GM12878 (cell line): ENCODE data around the gene SLC39A2. TPM values are rescaled to one million over a fixed set of nuclear protein-coding genes. Genes with fewer than 3 reads are reported as not detected.
A peak's percentile ranks its signal among the peaks of the same experiment; 100 is the strongest.

Source experiments
- ATAC-seq: fragments of 200-7000 bp; cut with Tn5 transposase; 3 replicates; pipeline ENCODE4 v1.9.1; 2020; ENCODE audit warnings: mild to moderate bottlenecking, moderate library complexity
- BruUV-seq: library from RNA; stranded (reverse); fragments of 400-500 nt; replicated peaks from 2 replicates; lab custom pipeline; 2021; lab: Mats Ljungman, UMichigan
- CTCF ChIA-PET: fragments of 300-600 bp; sonication (Branson Sonifier 250); formaldehyde crosslinking; extraction: SDS; loops from one replicate; lab custom pipeline; 2021; ENCODE audit warnings: inconsistent platforms; lab: Yijun Ruan, JAX
- POLR2A ChIA-PET: fragments of 350-600 bp; formaldehyde crosslinking; extraction: SDS; loops from one replicate; lab custom pipeline; 2021; ENCODE audit warnings: inconsistent platforms; lab: Charles Lee
- RAD21 ChIA-PET: fragments of 300-600 bp; sonication (Branson Sonifier 250); formaldehyde crosslinking; loops from one replicate; lab custom pipeline; 2023; ENCODE audit warnings: antibody characterized with exemption; ENCODE audit not compliant: unreplicated experiment; lab: Charles Lee
- SMC1A ChIA-PET: fragments of 300-600 bp; sonication (Branson Sonifier 250); formaldehyde crosslinking; loops from one replicate; lab custom pipeline; 2023; ENCODE audit not compliant: unreplicated experiment, uncharacterized antibody; lab: Charles Lee
- DNase-seq: peaks from one replicate; pipeline ENCODE4 v3.0.0-alpha.2; 2011; ENCODE audit warnings: low read depth, low spot score
- FAIRE-seq: peaks from 3 replicates; lab custom pipeline; 2011; peaks lifted over from hg19 to GRCh38; lab: Jason Lieb, UNC
- H2AFZ ChIP-seq: 2 replicates; pipeline ENCODE4 v1.6.0; 2011; ENCODE audit warnings: low read depth, low read length, control low read depth; ENCODE audit not compliant: control insufficient read depth
- H3K27ac ChIP-seq: 2 replicates; pipeline ENCODE4 v1.5.1; 2011; ENCODE audit warnings: control low read depth; ENCODE audit not compliant: control insufficient read depth, insufficient read depth
- H3K27me3 ChIP-seq, 2 experiments: replicated peaks in 1 of 2; 2 replicates each; pipeline versions ENCODE4 v1.6.0 to v1.6.1; 2011; ENCODE audit warnings: low read length in 1 of 2; ENCODE audit not compliant: control insufficient read depth in 2 of 2, insufficient read depth in 2 of 2
- H3K36me3 ChIP-seq, 2 experiments: 2 replicates each; pipeline ENCODE4 v1.5.1; 2011; ENCODE audit warnings: low read length in 1 of 2; ENCODE audit not compliant: control insufficient read depth in 2 of 2, insufficient read depth in 2 of 2
- H3K4me1 ChIP-seq: 2 replicates; pipeline ENCODE4 v1.6.1; 2011; ENCODE audit warnings: mild to moderate bottlenecking, low read length, moderate library complexity, mixed read lengths; ENCODE audit not compliant: control insufficient read depth, insufficient read depth
- H3K4me2 ChIP-seq: 2 replicates; pipeline ENCODE4 v1.6.0; 2011; ENCODE audit warnings: control low read depth; ENCODE audit not compliant: control insufficient read depth, insufficient read depth
- H3K4me3 ChIP-seq: fragments of 200-600 bp; sonication (generic); 2 replicates; pipeline ENCODE4 v1.5.1; 2016
- H3K79me2 ChIP-seq: 2 replicates; pipeline ENCODE4 v1.6.0; 2011; ENCODE audit warnings: low read length; ENCODE audit not compliant: control insufficient read depth, insufficient read depth
- H3K9ac ChIP-seq: 2 replicates; pipeline ENCODE4 v1.8.0; 2011; ENCODE audit warnings: low read length, control low read depth, mixed read lengths; ENCODE audit not compliant: control insufficient read depth, insufficient read depth
- H3K9me3 ChIP-seq: replicated peaks from 3 replicates; pipeline ENCODE4 v1.5.1; 2011; ENCODE audit warnings: mild to moderate bottlenecking, low read length; ENCODE audit not compliant: control insufficient read depth, insufficient read depth
- H4K20me1 ChIP-seq: 2 replicates; pipeline ENCODE4 v1.6.0; 2011; ENCODE audit not compliant: control insufficient read depth, insufficient read depth
- ASH2L ChIP-seq: fragments of 300-600, 200-600 bp; sonication (generic); IDR thresholded peaks from 2 replicates; pipeline ENCODE4 v1.6.1; 2017; ENCODE audit warnings: low read depth, mild to moderate bottlenecking, borderline replicate concordance
- BMI1 ChIP-seq: fragments of 450-650 bp; IDR thresholded peaks from 2 replicates; pipeline ENCODE4 v1.6.1; 2016; ENCODE audit warnings: mild to moderate bottlenecking, moderate library complexity, borderline replicate concordance
- EZH2 ChIP-seq: IDR thresholded peaks from 2 replicates; pipeline ENCODE4 v1.6.1; 2012; ENCODE audit warnings: low read depth, mild to moderate bottlenecking, control low read depth, inconsistent platforms, low read length, borderline replicate concordance; ENCODE audit not compliant: control insufficient read depth
- HDAC2 ChIP-seq: fragments of 200-600 bp; sonication (generic); IDR thresholded peaks from 2 replicates; pipeline ENCODE4 v1.6.1; 2017
- JUND ChIP-seq: IDR thresholded peaks from 2 replicates; pipeline ENCODE4 v1.6.1; 2012; ENCODE audit warnings: low read depth, mild to moderate bottlenecking, low read length, improper control_type of control experiment, moderate library complexity
- LARP7 ChIP-seq: fragments of 450-650 bp; IDR thresholded peaks from 2 replicates; pipeline ENCODE4 v1.6.1; 2017; ENCODE audit warnings: mild to moderate bottlenecking
- MTA2 ChIP-seq: fragments of 450-650 bp; IDR thresholded peaks from 2 replicates; pipeline ENCODE4 v1.6.1; 2016; ENCODE audit warnings: low read depth, mild to moderate bottlenecking, moderate library complexity
- NR2C2 ChIP-seq: IDR thresholded peaks from 2 replicates; pipeline ENCODE4 v1.6.1; 2011; ENCODE audit warnings: borderline replicate concordance, low read depth; ENCODE audit not compliant: control insufficient read depth, insufficient read length
- POU2F2 ChIP-seq: IDR thresholded peaks from 3 replicates; pipeline ENCODE4 v1.6.1; 2011; ENCODE audit warnings: low read depth, mild to moderate bottlenecking, low read length, borderline replicate concordance
- SIN3A ChIP-seq: IDR thresholded peaks from 2 replicates; pipeline ENCODE4 v1.6.1; 2012; ENCODE audit warnings: low read depth, low read length, improper control_type of control experiment
- SMAD1 ChIP-seq: fragments of 450-650 bp; IDR thresholded peaks from 2 replicates; pipeline ENCODE4 v1.6.1; 2018; ENCODE audit warnings: mild to moderate bottlenecking, low read depth; ENCODE audit not compliant: partially characterized antibody
- SREBF2 ChIP-seq: IDR thresholded peaks from 2 replicates; pipeline ENCODE4 v1.6.1; 2012; ENCODE audit warnings: mild to moderate bottlenecking, low read length
- ZBTB40 ChIP-seq: fragments of 450-650 bp; IDR thresholded peaks from 2 replicates; pipeline ENCODE4 v1.6.1; 2016; ENCODE audit warnings: mild to moderate bottlenecking, moderate library complexity, borderline replicate concordance
- WGBS: methylation state at CpG from one replicate; pipeline ENCODE4 v1.1.6; 2016; ENCODE audit warnings: low lambda C conversion rate; ENCODE audit not compliant: insufficient replicate concordance, insufficient coverage; ENCODE audit errors: missing lambda C conversion rate; 5-methylcytosine and 5-hydroxymethylcytosine counted together
- in situ Hi-C: fragments of 300-500 bp; cut with MboI; formaldehyde crosslinking; loops from 9 replicates; pipeline ENCODE4 v1.14.3; 2018; ENCODE audit warnings: mixed read lengths
- intact Hi-C: fragments of 100-400 bp; cut with micrococcal nuclease; formaldehyde crosslinking; loops from one replicate; pipeline ENCODE4 v1.14.2; 2022; ENCODE audit not compliant: unreplicated experiment
- polyA plus RNA-seq, 11 experiments: library from polyadenylated mRNA; depleted of rRNA in 4 of 11; unstranded in 6 of 11; stranded (reverse) in 5 of 11; fragments of >200 nt; fragmentation: Nextera tagmentation in 4 of 11; fragmentation: Illumina TruSeq in 1 of 11; extraction: Ambion mirVana in 4 of 11; extraction: Trizol in 1 of 11; gene quantifications; 1 replicate in 1 of 11; 2 replicates in 10 of 11; pipeline versions ENCODE4 v1.2.1 to v1.2.3, GENCODE V29; 2011 to 2016; ENCODE audit warnings: inconsistent platforms in 2 of 11, missing spikeins in 2 of 11, low read depth in 1 of 11
- total RNA-seq, 4 experiments: library from RNA; depleted of rRNA in 3 of 4; stranded (reverse); fragments of >200 nt in 3 of 4; fragmentation: Illumina TruSeq in 1 of 4; extraction: Trizol in 1 of 4; gene quantifications; 2 replicates each; pipeline versions ENCODE4 v1.2.1 to v1.2.3, GENCODE V29; 2013 to 2021

The SLC39A2 gene
- total and polyA plus RNA-seq, 10 of the 15 experiments (the other 5 are each of a cell fraction or from before 2014, with no cell fraction given) = 0.06 to 0.14 (median 0.11) TPM; not detected in 6

GRCh38 chr14:20996521-20996920 is 2.6 kb upstream of the SLC39A2 start:
- Histone ChIP-seq H3K4me1 (no peaks in the 10 kb centered on the region), H3K36me3 (peaks cover 5 to 15% of the 10 kb centered on the region in 2 experiments), H3K27ac (no peak overlapping the region), H3K4me2 (no peak overlapping the region), H3K9ac (no peak overlapping the region), H3K9me3 (no peaks in the 10 kb centered on the region), H3K4me3 (no peak overlapping the region), H2AFZ (no peak overlapping the region), H3K79me2 (no peaks in the 10 kb centered on the region), H4K20me1 (no peaks in the 10 kb centered on the region), H3K27me3 (no peaks in the 10 kb centered on the region)
- ATAC-seq = no peak
- WGBS = 93% methylated on average over 14 of the region's 14 CpGs
- in situ Hi-C loops (no loop called here), intact Hi-C loops (no loop called here)
- SMC1A ChIA-PET = no interaction called here
- no peak for FAIRE-seq
- TSS peak; percentile 27 for BruUV-seq
- RAD21 ChIA-PET = no interaction called here
- POLR2A ChIA-PET = no interaction called here
- DNase-seq = no peak
- CTCF ChIA-PET = interaction anchor here (0.9 to 2.2 kb wide), 3 partner anchors 9 to 18 kb away, joined by 3 to 6 read pairs (median 3); no protein-coding TSS in a partner anchor
- TF ChIP-seq SMAD1 (no peak), BMI1 (no peak), NR2C2 (no peak), POU2F2 (no peak), JUND (no peak), SREBF2 (no peak), HDAC2 (no peak), EZH2 (no peak), SIN3A (no peak), ZBTB40 (no peak), ASH2L (no peak), MTA2 (no peak), LARP7 (no peak)
